Psoas muscle (tissue), 8 donors: ENCODE measurements around the gene UTP20. TPM values are rescaled to one million over a fixed set of nuclear protein-coding genes. Genes with fewer than 3 reads are reported as not detected.

Source experiments
- ATAC-seq, 4 donors: fragments of 200-7000 bp; cut with Tn5 transposase; one replicate each; pipeline ENCODE4 v1.9.1; 2020; ENCODE audit warnings: moderate library complexity in 3 of 4, mild to moderate bottlenecking in 2 of 4
- DNase-seq, 2 donors: peaks; one replicate each; pipeline ENCODE4 v3.0.0-alpha.2; 2020
- H3K27ac ChIP-seq: fragments of 200-600 bp; one replicate; pipeline ENCODE4 v1.8.0; 2022
- H3K27me3 ChIP-seq, 3 donors: fragments of 200-600 bp in 1 of 3; one replicate each; pipeline versions ENCODE4 v1.6.1 to v1.8.0; 2013 to 2022; ENCODE audit warnings: low read length in 2 of 3, mild to moderate bottlenecking in 2 of 3, moderate library complexity in 1 of 3; ENCODE audit not compliant: insufficient read depth in 3 of 3
- H3K36me3 ChIP-seq, 2 donors: fragments of 200-600 bp in 1 of 2; one replicate each; pipeline versions ENCODE4 v1.6.1 to v1.8.0; 2013 to 2022; ENCODE audit warnings: low read depth in 1 of 2, mild to moderate bottlenecking in 1 of 2, moderate library complexity in 1 of 2; ENCODE audit not compliant: insufficient read depth in 1 of 2
- H3K4me1 ChIP-seq: fragments of 200-600 bp; one replicate; pipeline ENCODE4 v1.8.0; 2022
- H3K4me3 ChIP-seq: fragments of 200-600 bp; one replicate; pipeline ENCODE4 v1.8.0; 2022; ENCODE audit warnings: mild to moderate bottlenecking
- H3K9me3 ChIP-seq: fragments of 200-600 bp; one replicate; pipeline ENCODE4 v1.8.0; 2022
- WGBS, 3 donors: extraction: QIAGEN DNeasy Blood & Tissue Kit; methylation state at CpG; one replicate each; pipeline versions ENCODE4 v1.1.6 to v1.1.7; 2013; 5-methylcytosine and 5-hydroxymethylcytosine counted together
- intact Hi-C, 2 donors: fragments of 100-400 bp; cut with DNase I; formaldehyde crosslinking; loops; one replicate each; pipeline versions ENCODE4 v1.11.0 to v1.14.2; 2022
- polyA plus RNA-seq, 3 donors: library from polyadenylated mRNA; stranded (reverse); fragments of 200-250 nt; gene quantifications; one replicate each; pipeline ENCODE4 v1.2.3, GENCODE V29; 2013
- total RNA-seq, 4 donors: library from RNA; stranded (reverse); fragmentation: NEBNext Ultra II Directional in 2 of 4; extraction: Animal tissue kit (Norgen Biotek cat#: 25700) in 2 of 4; gene quantifications; one replicate each; pipeline versions ENCODE4 v1.2.1 to v1.2.4, GENCODE V29; 2021 to 2023
- TF ChIP-seq, protein P1 (sequence below): fragments of 200-600 bp; IDR thresholded peaks from one replicate; pipeline ENCODE4 v1.8.0; 2022; ENCODE audit warnings: antibody characterized with exemption
- donor health status: healthy with polysubstance abuse.
- donor health status: DM: no; HTN: no; CAD: no; lungs with moderate emphysema.
- donor health status: Bipolar disorder and iron deficiency.
- donor health status: healthy.
- donor health status: DM: yes; HTN: yes; CAD: no.
- donor health status: DM: no; HTN: no; CAD: no.
- donor health status: DM: no; HTN: no; CAD: no.
- donor health status: DM: yes; HTN: yes; CAD: no.

UTP20 gene
- total and polyA plus RNA-seq, 7 donors = 3.7 to 11.4 (median 8.4) TPM

- DNase-seq (no peak), ATAC-seq (no peak)
- no peak overlapping the region for H3K27ac ChIP-seq
- 89 to 95% (median 93%) methylated on average over 4 of the region's 4 CpGs for WGBS, 3 donors
- H3K4me1 ChIP-seq = no peaks in the 10 kb centered on the region
- TF ChIP-seq, protein P1, sequence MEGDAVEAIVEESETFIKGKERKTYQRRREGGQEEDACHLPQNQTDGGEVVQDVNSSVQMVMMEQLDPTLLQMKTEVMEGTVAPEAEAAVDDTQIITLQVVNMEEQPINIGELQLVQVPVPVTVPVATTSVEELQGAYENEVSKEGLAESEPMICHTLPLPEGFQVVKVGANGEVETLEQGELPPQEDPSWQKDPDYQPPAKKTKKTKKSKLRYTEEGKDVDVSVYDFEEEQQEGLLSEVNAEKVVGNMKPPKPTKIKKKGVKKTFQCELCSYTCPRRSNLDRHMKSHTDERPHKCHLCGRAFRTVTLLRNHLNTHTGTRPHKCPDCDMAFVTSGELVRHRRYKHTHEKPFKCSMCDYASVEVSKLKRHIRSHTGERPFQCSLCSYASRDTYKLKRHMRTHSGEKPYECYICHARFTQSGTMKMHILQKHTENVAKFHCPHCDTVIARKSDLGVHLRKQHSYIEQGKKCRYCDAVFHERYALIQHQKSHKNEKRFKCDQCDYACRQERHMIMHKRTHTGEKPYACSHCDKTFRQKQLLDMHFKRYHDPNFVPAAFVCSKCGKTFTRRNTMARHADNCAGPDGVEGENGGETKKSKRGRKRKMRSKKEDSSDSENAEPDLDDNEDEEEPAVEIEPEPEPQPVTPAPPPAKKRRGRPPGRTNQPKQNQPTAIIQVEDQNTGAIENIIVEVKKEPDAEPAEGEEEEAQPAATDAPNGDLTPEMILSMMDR = no peak
- no peaks in the 10 kb centered on the region for H3K9me3 ChIP-seq
- no peaks in the 10 kb centered on the region for H3K27me3 ChIP-seq
- no peak overlapping the region for H3K4me3 ChIP-seq
- intact Hi-C loops = no loop called here
- peaks cover 12 to 96% of the 10 kb centered on the region in 2 donors for H3K36me3 ChIP-seq
Measured at GRCh38 chr12:101297661-101298060, 17.8 kb downstream of the UTP20 start.

DNA sequence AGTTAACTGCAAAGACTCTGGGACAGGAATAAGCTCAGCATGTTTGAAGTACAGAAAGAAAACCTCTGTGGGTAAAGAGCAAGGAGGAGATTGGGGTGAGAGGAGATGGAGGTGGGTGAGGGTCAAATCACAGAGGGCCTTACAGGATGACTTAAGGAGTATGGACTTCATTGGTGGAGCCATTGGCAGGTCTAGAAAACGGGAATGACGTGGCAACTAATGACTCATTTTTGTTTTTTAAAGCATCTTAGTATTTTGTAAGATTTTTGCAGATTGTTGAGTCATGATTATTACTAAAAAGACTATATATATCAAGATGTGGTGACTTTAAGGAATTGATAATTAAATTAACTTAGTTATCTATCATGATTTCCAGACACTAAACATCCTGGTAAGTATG is 18.5 kb downstream of the UTP20 start:
- no peak overlapping the region for H3K27ac ChIP-seq
- TF ChIP-seq, protein P1 = no peak
- no peaks in the 10 kb centered on the region for H3K4me1 ChIP-seq
- H3K27me3 ChIP-seq = no peaks in the 10 kb centered on the region
- no peak for DNase-seq
- H3K9me3 ChIP-seq = no peaks in the 10 kb centered on the region
- no peak overlapping the region for H3K4me3 ChIP-seq
- no peak for ATAC-seq
- 83 to 94% (median 89%) methylated on average over 2 of the region's 2 CpGs for WGBS, 3 donors
- intact Hi-C loops = no loop called here
- peaks cover 9 to 96% of the 10 kb centered on the region in 2 donors for H3K36me3 ChIP-seq

- Histone ChIP-seq H3K36me3 (peaks cover 9 to 96% of the 10 kb centered on the region in 2 donors), H3K27ac (no peak overlapping the region), H3K4me3 (no peak overlapping the region), H3K9me3 (no peaks in the 10 kb centered on the region), H3K27me3 (no peaks in the 10 kb centered on the region), H3K4me1 (no peaks in the 10 kb centered on the region)
- TF ChIP-seq, protein P1 = no peak
- no peak for DNase-seq
- intact Hi-C loops = no loop called here
- no peak for ATAC-seq
- WGBS, 3 donors = 92 to 97% (median 95%) methylated on average over 2 of the region's 2 CpGs
Measured at GRCh38 chr12:101299346-101299745, 19.4 kb downstream of the UTP20 start.

- H3K27me3 ChIP-seq = no peaks in the 10 kb centered on the region
- no peaks in the 10 kb centered on the region for H3K9me3 ChIP-seq
- H3K36me3 ChIP-seq = peaks cover 14 to 96% of the 10 kb centered on the region in 2 donors
- no peak for DNase-seq
- intact Hi-C loops = loop anchor here (10.0 kb wide), 1 partner anchor 55 kb away; no protein-coding TSS in a partner anchor
- no peak overlapping the region for H3K4me3 ChIP-seq
- WGBS, 3 donors = 87 to 93% (median 91%) methylated on average over 3 of the region's 3 CpGs
- no peaks in the 10 kb centered on the region for H3K4me1 ChIP-seq
- no peak overlapping the region for H3K27ac ChIP-seq
- no peak for ATAC-seq
- TF ChIP-seq, protein P1 = no peak
Measured at GRCh38 chr12:101299931-101300330, 20.0 kb downstream of the UTP20 start.

DNA sequence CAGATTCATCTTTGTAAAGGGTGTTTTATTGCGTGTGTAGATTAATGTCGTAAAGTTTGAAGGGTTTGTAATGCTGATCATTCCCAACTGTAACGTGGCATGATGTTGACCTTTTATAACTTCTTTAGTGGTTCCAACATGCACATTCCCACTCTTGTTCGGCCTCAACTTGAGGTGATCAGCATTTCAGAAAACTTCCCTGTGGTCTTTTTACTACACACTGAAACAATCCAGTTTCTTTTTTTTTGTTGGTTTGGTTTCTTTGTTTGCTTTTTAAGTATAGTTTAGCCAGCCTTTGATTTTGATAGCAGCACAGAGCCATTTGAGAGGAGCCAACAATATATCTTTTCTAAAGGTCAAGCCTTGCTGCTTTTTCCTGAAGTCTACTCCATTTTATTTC is 22.8 kb downstream of the UTP20 start:
- TF ChIP-seq, protein P1 = no peak
- Histone ChIP-seq H3K27me3 (no peaks in the 10 kb centered on the region), H3K36me3 (peaks cover 18 to 98% of the 10 kb centered on the region in 2 donors), H3K4me1 (no peaks in the 10 kb centered on the region), H3K9me3 (no peaks in the 10 kb centered on the region), H3K27ac (no peak overlapping the region), H3K4me3 (no peak overlapping the region)
- ATAC-seq = no peak
- intact Hi-C loops = loop anchor here (10.0 kb wide), 1 partner anchor 52 kb away; no protein-coding TSS in a partner anchor
- no peak for DNase-seq
- WGBS, 3 donors = 58 to 77% (median 69%) methylated on average over 4 of the region's 4 CpGs
